HL-60 (cell line): ENCODE measurements around the gene MAP3K7.

ENCODE experiments used
- CTCF ChIP-seq: IDR thresholded peaks from one replicate; pipeline ENCODE4 v1.5.1; 2011; ENCODE audit warnings: low read length, control low read depth, inconsistent platforms; ENCODE audit not compliant: insufficient read depth
- GABPA ChIP-seq: IDR thresholded peaks from 2 replicates; pipeline ENCODE4 v1.6.1; 2012; ENCODE audit warnings: low read depth
- POLR2AphosphoS5 ChIP-seq: IDR thresholded peaks from 2 replicates; pipeline ENCODE4 v1.6.1; 2012; ENCODE audit warnings: low read depth
- SPI1 ChIP-seq: IDR thresholded peaks from 2 replicates; pipeline ENCODE4 v1.6.1; 2012; ENCODE audit warnings: low read depth, mild to moderate bottlenecking, borderline replicate concordance
- TF ChIP-seq, protein P1 (sequence below): IDR thresholded peaks from 2 replicates; pipeline ENCODE4 v1.6.1; 2012; ENCODE audit warnings: low read depth; ENCODE audit not compliant: insufficient replicate concordance

DNA sequence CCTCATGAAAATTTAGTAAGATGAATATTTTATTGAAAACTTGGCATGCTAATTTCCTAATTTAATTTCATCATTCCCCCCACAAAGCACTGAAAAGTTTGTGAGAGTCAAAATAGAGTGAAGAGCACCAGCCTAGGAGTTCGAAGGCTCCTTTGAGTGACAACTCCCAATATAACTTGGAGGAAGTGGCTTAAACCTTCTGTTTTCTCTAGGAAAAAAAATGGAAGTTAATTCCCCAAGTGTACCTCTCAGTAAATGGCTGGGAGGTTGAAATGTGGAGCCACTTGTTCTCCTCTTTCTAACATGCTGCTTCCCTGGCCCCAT lies 107.3 kb downstream of the MAP3K7 start:
- TF ChIP-seq CTCF, result no peak
- TF ChIP-seq SPI1, result no peak
- no peak for TF ChIP-seq POLR2AphosphoS5
- TF ChIP-seq, protein P1, sequence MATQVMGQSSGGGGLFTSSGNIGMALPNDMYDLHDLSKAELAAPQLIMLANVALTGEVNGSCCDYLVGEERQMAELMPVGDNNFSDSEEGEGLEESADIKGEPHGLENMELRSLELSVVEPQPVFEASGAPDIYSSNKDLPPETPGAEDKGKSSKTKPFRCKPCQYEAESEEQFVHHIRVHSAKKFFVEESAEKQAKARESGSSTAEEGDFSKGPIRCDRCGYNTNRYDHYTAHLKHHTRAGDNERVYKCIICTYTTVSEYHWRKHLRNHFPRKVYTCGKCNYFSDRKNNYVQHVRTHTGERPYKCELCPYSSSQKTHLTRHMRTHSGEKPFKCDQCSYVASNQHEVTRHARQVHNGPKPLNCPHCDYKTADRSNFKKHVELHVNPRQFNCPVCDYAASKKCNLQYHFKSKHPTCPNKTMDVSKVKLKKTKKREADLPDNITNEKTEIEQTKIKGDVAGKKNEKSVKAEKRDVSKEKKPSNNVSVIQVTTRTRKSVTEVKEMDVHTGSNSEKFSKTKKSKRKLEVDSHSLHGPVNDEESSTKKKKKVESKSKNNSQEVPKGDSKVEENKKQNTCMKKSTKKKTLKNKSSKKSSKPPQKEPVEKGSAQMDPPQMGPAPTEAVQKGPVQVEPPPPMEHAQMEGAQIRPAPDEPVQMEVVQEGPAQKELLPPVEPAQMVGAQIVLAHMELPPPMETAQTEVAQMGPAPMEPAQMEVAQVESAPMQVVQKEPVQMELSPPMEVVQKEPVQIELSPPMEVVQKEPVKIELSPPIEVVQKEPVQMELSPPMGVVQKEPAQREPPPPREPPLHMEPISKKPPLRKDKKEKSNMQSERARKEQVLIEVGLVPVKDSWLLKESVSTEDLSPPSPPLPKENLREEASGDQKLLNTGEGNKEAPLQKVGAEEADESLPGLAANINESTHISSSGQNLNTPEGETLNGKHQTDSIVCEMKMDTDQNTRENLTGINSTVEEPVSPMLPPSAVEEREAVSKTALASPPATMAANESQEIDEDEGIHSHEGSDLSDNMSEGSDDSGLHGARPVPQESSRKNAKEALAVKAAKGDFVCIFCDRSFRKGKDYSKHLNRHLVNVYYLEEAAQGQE, result no peak
- TF ChIP-seq GABPA, result no peak
